Endothelial cell of umbilical vein (primary cell): ENCODE results near the gene TAS2R19. TPM values are rescaled to one million over a fixed set of nuclear protein-coding genes. Genes with fewer than 3 reads are reported as not detected.

Source experiments
- polyA plus RNA-seq, 4 experiments: library from polyadenylated mRNA; depleted of rRNA in 3 of 4; stranded (reverse) in 3 of 4; unstranded in 1 of 4; fragments of >200 nt; gene quantifications; 2 replicates each; pipeline versions ENCODE4 v1.2.1 to v1.2.3, GENCODE V29; 2011 to 2012; ENCODE audit warnings: missing spikeins in 1 of 4
- total RNA-seq: library from RNA; stranded (reverse); gene quantifications from 2 replicates; pipeline ENCODE4 v1.2.3, GENCODE V29; 2021

The TAS2R19 gene
- total and polyA plus RNA-seq, 2 donors (not counting 3 experiments of a cell fraction or from before 2014, with no cell fraction given): 0.12 to 3.1 TPM

Other genes starting within 250 kb of the TAS2R19 start
- not detected in 2 replicates for gene TAS2R7, start 220.0 kb downstream of the TAS2R19 start, total RNA-seq
- not detected in 2 replicates for gene TAS2R7, start 220.0 kb downstream of the TAS2R19 start, polyA plus RNA-seq
- gene TAS2R8, start 215.3 kb downstream of the TAS2R19 start, total RNA-seq: not detected in 2 replicates
- gene TAS2R8, start 215.3 kb downstream of the TAS2R19 start, polyA plus RNA-seq: not detected in 2 replicates
- gene TAS2R9, start 212.5 kb downstream of the TAS2R19 start, total RNA-seq: not detected in 2 replicates
- not detected in 2 replicates for gene TAS2R9, start 212.5 kb downstream of the TAS2R19 start, polyA plus RNA-seq
- gene TAS2R10, start 196.3 kb downstream of the TAS2R19 start, total RNA-seq: 0.66 TPM in 1 of 2 replicates, not detected in the other
- 0.11 and 0.22 TPM in 2 replicates for gene TAS2R10, start 196.3 kb downstream of the TAS2R19 start, polyA plus RNA-seq
- 2.4 and 2.8 TPM in 2 replicates for gene PRR4, start 173.1 kb downstream of the TAS2R19 start, total RNA-seq
- 2.4 and 2.6 TPM in 2 replicates for gene PRR4, start 173.1 kb downstream of the TAS2R19 start, polyA plus RNA-seq
- gene PRH1, start 138.4 kb downstream of the TAS2R19 start, total RNA-seq: 16.2 and 17.0 TPM in 2 replicates
- 2.2 and 2.3 TPM in 2 replicates for gene PRH1, start 138.4 kb downstream of the TAS2R19 start, polyA plus RNA-seq
- gene TAS2R13, start 113.1 kb downstream of the TAS2R19 start, total RNA-seq: 0.97 and 1.7 TPM in 2 replicates
- 0.04 and 0.08 TPM in 2 replicates for gene TAS2R13, start 113.1 kb downstream of the TAS2R19 start, polyA plus RNA-seq
- not detected in 2 replicates for gene PRH2, start 93.4 kb downstream of the TAS2R19 start, total RNA-seq
- 0.21 TPM in 1 of 2 replicates, not detected in the other for gene PRH2, start 93.4 kb downstream of the TAS2R19 start, polyA plus RNA-seq
- 3.0 and 4.2 TPM in 2 replicates for gene TAS2R14, start 83.4 kb downstream of the TAS2R19 start, total RNA-seq
- 0.76 and 0.91 TPM in 2 replicates for gene TAS2R14, start 83.4 kb downstream of the TAS2R19 start, polyA plus RNA-seq
- gene TAS2R50, start 35.7 kb downstream of the TAS2R19 start, total RNA-seq: 1.5 and 1.6 TPM in 2 replicates
- gene TAS2R50, start 35.7 kb downstream of the TAS2R19 start, polyA plus RNA-seq: 0.12 TPM in 1 of 2 replicates, not detected in the other
- 2.2 and 3.3 TPM in 2 replicates for gene TAS2R20, start 24.3 kb downstream of the TAS2R19 start, total RNA-seq
- 0.30 and 0.48 TPM in 2 replicates for gene TAS2R20, start 24.3 kb downstream of the TAS2R19 start, polyA plus RNA-seq
- 3.2 and 4.3 TPM in 2 replicates for gene TAS2R31, start 8.8 kb upstream of the TAS2R19 start, total RNA-seq
- gene TAS2R31, start 8.8 kb upstream of the TAS2R19 start, polyA plus RNA-seq: 0.12 TPM in 1 of 2 replicates, not detected in the other
- 1.4 and 2.4 TPM in 2 replicates for gene TAS2R46, start 39.7 kb upstream of the TAS2R19 start, total RNA-seq
- 0.14 TPM in 1 of 2 replicates, not detected in the other for gene TAS2R46, start 39.7 kb upstream of the TAS2R19 start, polyA plus RNA-seq
- 0.88 and 1.8 TPM in 2 replicates for gene TAS2R43, start 69.7 kb upstream of the TAS2R19 start, total RNA-seq
- 0.07 TPM in 1 of 2 replicates, not detected in the other for gene TAS2R43, start 69.7 kb upstream of the TAS2R19 start, polyA plus RNA-seq
- 3.7 and 5.2 TPM in 2 replicates for gene TAS2R30, start 112.0 kb upstream of the TAS2R19 start, total RNA-seq
- gene TAS2R30, start 112.0 kb upstream of the TAS2R19 start, polyA plus RNA-seq: 0.26 and 0.33 TPM in 2 replicates
- gene SMIM10L1, start 148.6 kb upstream of the TAS2R19 start, total RNA-seq: 10.8 and 10.9 TPM in 2 replicates
- gene SMIM10L1, start 148.6 kb upstream of the TAS2R19 start, polyA plus RNA-seq: 5.1 and 6.2 TPM in 2 replicates
- gene TAS2R42, start 164.3 kb upstream of the TAS2R19 start, total RNA-seq: not detected in 2 replicates
- gene TAS2R42, start 164.3 kb upstream of the TAS2R19 start, polyA plus RNA-seq: not detected in 2 replicates
- not detected in 2 replicates for gene PRB3, start 247.1 kb upstream of the TAS2R19 start, total RNA-seq
- not detected in 2 replicates for gene PRB3, start 247.1 kb upstream of the TAS2R19 start, polyA plus RNA-seq